AG09309 (cell line): ENCODE measurements around the gene SDK2.

ENCODE experiments used
- DNase-seq: peaks from one replicate; pipeline ENCODE4 v3.0.0-alpha.2; 2010; ENCODE audit warnings: low read depth
- H3K4me3 ChIP-seq: 2 replicates; pipeline ENCODE4 v1.5.1; 2011; ENCODE audit warnings: mild to moderate bottlenecking, low read depth, low read length, moderate library complexity; ENCODE audit not compliant: control insufficient read depth
- TF ChIP-seq, protein P1 (sequence below): IDR thresholded peaks from 2 replicates; pipeline ENCODE4 v1.5.1; 2011; ENCODE audit warnings: mild to moderate bottlenecking, low read depth, low read length, inconsistent platforms; ENCODE audit not compliant: insufficient read depth, control insufficient read depth; ENCODE audit errors: missing control alignments

SDK2 gene

GRCh38 chr17:73571511-73572130 is 72.6 kb downstream of the SDK2 start:
- TF ChIP-seq, protein P1, sequence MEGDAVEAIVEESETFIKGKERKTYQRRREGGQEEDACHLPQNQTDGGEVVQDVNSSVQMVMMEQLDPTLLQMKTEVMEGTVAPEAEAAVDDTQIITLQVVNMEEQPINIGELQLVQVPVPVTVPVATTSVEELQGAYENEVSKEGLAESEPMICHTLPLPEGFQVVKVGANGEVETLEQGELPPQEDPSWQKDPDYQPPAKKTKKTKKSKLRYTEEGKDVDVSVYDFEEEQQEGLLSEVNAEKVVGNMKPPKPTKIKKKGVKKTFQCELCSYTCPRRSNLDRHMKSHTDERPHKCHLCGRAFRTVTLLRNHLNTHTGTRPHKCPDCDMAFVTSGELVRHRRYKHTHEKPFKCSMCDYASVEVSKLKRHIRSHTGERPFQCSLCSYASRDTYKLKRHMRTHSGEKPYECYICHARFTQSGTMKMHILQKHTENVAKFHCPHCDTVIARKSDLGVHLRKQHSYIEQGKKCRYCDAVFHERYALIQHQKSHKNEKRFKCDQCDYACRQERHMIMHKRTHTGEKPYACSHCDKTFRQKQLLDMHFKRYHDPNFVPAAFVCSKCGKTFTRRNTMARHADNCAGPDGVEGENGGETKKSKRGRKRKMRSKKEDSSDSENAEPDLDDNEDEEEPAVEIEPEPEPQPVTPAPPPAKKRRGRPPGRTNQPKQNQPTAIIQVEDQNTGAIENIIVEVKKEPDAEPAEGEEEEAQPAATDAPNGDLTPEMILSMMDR, result no peak
- H3K4me3 ChIP-seq, result no peak overlapping the region
- no peak for DNase-seq

DNA sequence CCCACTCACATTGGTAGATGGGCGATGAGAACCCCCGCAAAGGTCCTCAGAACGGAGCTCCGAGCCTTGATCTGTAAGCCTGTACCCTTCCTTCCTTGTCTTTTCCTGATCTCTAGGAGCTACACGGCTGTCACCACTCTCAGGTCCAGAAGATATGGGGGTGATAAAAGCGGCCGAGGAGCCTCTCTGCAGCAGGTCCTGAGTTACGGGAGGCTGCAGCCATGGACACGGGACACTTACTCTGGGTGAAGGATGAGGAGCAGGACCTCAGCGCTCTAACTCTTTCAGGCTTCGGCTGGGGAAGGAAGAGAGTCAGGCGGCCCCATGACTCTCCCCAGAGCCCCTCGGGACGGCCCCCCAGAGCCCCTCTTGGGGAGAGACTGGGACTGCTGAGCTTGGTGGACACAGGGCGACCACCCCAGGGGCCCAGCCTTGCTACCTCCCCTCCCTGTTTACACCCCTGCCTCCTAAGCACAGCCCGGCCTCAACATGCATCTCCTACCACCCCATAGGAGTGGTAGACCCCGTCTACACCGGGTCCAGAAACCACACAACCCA is 74.4 kb downstream of the SDK2 start:
- DNase-seq, result no peak
- TF ChIP-seq, protein P1, result no peak
- no peak overlapping the region for H3K4me3 ChIP-seq

DNA sequence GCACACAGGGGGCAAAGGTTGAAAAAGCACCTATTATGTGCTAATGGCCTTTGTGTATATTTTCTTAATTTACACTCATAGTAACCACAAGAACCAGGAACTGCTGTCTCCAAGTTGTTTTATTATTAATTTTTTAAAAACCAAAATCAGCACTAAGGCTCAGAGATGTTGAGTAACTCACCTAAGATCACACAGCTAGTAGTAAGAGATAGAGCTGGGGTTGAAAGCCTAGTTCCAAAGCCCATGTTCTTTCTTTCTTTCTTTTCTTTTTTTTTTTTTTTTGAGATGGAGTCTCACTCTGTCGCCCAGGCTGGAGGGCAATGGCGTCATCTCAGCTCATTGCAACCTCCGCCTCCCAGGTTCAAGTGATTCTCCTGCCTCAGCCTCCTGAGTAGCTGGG is 75.3 kb downstream of the SDK2 start:
- TF ChIP-seq, protein P1, result no peak
- H3K4me3 ChIP-seq, result no peak overlapping the region
- DNase-seq, result no peak

GRCh38 chr17:73566905-73567782 is 77.1 kb downstream of the SDK2 start:
- no peak for DNase-seq
- TF ChIP-seq, protein P1, result no peak
- H3K4me3 ChIP-seq, result no peak overlapping the region

DNA sequence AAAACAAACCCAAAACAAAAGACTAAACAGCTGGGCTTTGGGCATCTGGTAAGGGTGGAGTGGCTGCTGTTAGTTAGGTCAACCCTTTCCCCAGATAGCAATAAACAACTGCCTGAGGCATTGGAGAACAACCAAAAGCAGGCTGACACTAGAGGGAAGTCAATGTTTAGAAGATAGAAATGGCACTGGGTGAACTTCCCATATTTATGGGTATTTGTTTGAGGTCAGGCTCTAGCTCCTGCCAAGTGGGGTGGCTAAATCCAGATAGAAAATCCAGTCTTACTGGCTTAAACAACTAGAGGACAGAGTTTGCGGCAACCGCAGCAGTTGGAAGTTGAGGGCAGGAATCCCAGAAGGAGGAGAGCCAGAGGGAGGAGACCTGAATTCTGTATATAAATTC is 79.4 kb downstream of the SDK2 start:
- TF ChIP-seq, protein P1, result no peak
- DNase-seq, result no peak
- H3K4me3 ChIP-seq, result no peak overlapping the region

- TF ChIP-seq, protein P1, result no peak
- DNase-seq, result no peak
- H3K4me3 ChIP-seq, result no peak overlapping the region
Observed at GRCh38 chr17:73562896-73563295, 81.3 kb downstream of the SDK2 start.
